PC-3 (cell line): Measurements from ENCODE around the gene UBASH3B. TPM values are rescaled to one million over a fixed set of nuclear protein-coding genes. Genes with fewer than 3 reads are reported as not detected.

Experiments used
- ATAC-seq: fragments of 200-7000 bp; cut with Tn5 transposase; 2 replicates; pipeline ENCODE4 v1.9.1; 2020; ENCODE audit warnings: mild to moderate bottlenecking, moderate library complexity
- BruUV-seq: library from RNA; stranded (reverse); fragments of 400-500 nt; replicated peaks from 2 replicates; lab custom pipeline; 2021; lab: Mats Ljungman, UMichigan
- CTCF ChIA-PET: fragments of 300-600 bp; sonication (Branson Sonifier 250); formaldehyde crosslinking; loops from one replicate; lab custom pipeline; 2022; ENCODE audit warnings: antibody characterized with exemption; lab: Charles Lee
- POLR2A ChIA-PET: fragments of 300-600 bp; sonication (Branson Sonifier 250); formaldehyde crosslinking; loops from one replicate; lab custom pipeline; 2022; ENCODE audit warnings: antibody characterized with exemption; ENCODE audit not compliant: unreplicated experiment; lab: Charles Lee
- DNase-seq: peaks from one replicate; pipeline ENCODE4 v3.0.0-alpha.2; 2015
- H2AFZ ChIP-seq: fragments of 300-600 bp; sonication (generic); 2 replicates; pipeline ENCODE4 v1.6.0; 2016; ENCODE audit warnings: antibody characterized with exemption, low read length
- H3F3A ChIP-seq: fragments of 300-600 bp; sonication (generic); one replicate; pipeline ENCODE4 v1.6.0; 2017; ENCODE audit warnings: antibody characterized with exemption, low read length, control low read depth, mild to moderate bottlenecking; ENCODE audit not compliant: unreplicated experiment
- H3K27ac ChIP-seq: fragments of 300-600 bp; sonication (generic); 2 replicates; pipeline ENCODE4 v1.5.1; 2016; ENCODE audit warnings: mild to moderate bottlenecking, low read length
- H3K27me3 ChIP-seq: fragments of 300-600 bp; sonication (generic); 2 replicates; pipeline ENCODE4 v1.6.1; 2016; ENCODE audit warnings: low read length, mixed read lengths
- H3K36me3 ChIP-seq: fragments of 300-600 bp; sonication (generic); 2 replicates; pipeline ENCODE4 v1.6.1; 2016; ENCODE audit warnings: low read depth, mixed run types, low read length, mixed read lengths
- H3K4me1 ChIP-seq: fragments of 300-600 bp; sonication (generic); 2 replicates; pipeline ENCODE4 v1.5.1; 2016; ENCODE audit warnings: low read length; ENCODE audit not compliant: insufficient read depth
- H3K4me2 ChIP-seq: fragments of 300-600 bp; sonication (generic); 2 replicates; pipeline ENCODE4 v1.6.0; 2016; ENCODE audit warnings: low read length
- H3K4me3 ChIP-seq: fragments of 300-600 bp; sonication (generic); 2 replicates; pipeline ENCODE4 v1.5.1; 2016; ENCODE audit warnings: mild to moderate bottlenecking, low read length, mixed read lengths
- H3K79me2 ChIP-seq: fragments of 300-600 bp; sonication (generic); 2 replicates; pipeline ENCODE4 v1.6.1; 2017; ENCODE audit warnings: low read length, mixed read lengths
- H3K9ac ChIP-seq: fragments of 300-600 bp; sonication (generic); 2 replicates; pipeline ENCODE4 v1.6.0; 2016; ENCODE audit warnings: mild to moderate bottlenecking, low read length
- H3K9me2 ChIP-seq: fragments of 300-600 bp; sonication (generic); replicated peaks from 2 replicates; pipeline ENCODE4 v1.6.1; 2016; ENCODE audit warnings: mixed run types, low read length, mixed read lengths
- H3K9me3 ChIP-seq: fragments of 300-600 bp; sonication (generic); 2 replicates; pipeline ENCODE4 v1.6.1; 2016; ENCODE audit warnings: low read length, mixed read lengths
- H4K20me1 ChIP-seq: fragments of 300-600 bp; sonication (generic); 2 replicates; pipeline ENCODE4 v1.6.1; 2016; ENCODE audit warnings: low read length, mixed read lengths
- EZH2 ChIP-seq: fragments of 300-600 bp; sonication (generic); IDR thresholded peaks from one replicate; pipeline ENCODE4 v1.6.1; 2017; ENCODE audit warnings: antibody characterized with exemption, mild to moderate bottlenecking, low read length; ENCODE audit not compliant: unreplicated experiment
- EZH2phosphoT487 ChIP-seq: fragments of 300-600 bp; sonication (generic); IDR thresholded peaks from 2 replicates; pipeline ENCODE4 v1.6.1; 2018; ENCODE audit warnings: mild to moderate bottlenecking, antibody characterized with exemption, low read length, borderline replicate concordance
- intact Hi-C: fragments of 100-400 bp; cut with micrococcal nuclease; formaldehyde crosslinking; loops from 2 replicates; pipeline ENCODE4 v1.9.0; 2023
- total RNA-seq: library from RNA; depleted of rRNA; stranded (reverse); fragments of >200 nt; gene quantifications from 2 replicates; pipeline ENCODE4 v1.2.3, GENCODE V29; 2014
- TF ChIP-seq, protein P1 (sequence below): fragments of 300-600 bp; sonication (generic); conservative IDR thresholded peaks from 2 replicates; pipeline ENCODE4 v1.5.1; 2017; ENCODE audit warnings: antibody characterized with exemption, low read depth, mild to moderate bottlenecking, low read length

The UBASH3B gene
- total RNA-seq, 1 experiment from 2014 or later, result 178 TPM

DNA sequence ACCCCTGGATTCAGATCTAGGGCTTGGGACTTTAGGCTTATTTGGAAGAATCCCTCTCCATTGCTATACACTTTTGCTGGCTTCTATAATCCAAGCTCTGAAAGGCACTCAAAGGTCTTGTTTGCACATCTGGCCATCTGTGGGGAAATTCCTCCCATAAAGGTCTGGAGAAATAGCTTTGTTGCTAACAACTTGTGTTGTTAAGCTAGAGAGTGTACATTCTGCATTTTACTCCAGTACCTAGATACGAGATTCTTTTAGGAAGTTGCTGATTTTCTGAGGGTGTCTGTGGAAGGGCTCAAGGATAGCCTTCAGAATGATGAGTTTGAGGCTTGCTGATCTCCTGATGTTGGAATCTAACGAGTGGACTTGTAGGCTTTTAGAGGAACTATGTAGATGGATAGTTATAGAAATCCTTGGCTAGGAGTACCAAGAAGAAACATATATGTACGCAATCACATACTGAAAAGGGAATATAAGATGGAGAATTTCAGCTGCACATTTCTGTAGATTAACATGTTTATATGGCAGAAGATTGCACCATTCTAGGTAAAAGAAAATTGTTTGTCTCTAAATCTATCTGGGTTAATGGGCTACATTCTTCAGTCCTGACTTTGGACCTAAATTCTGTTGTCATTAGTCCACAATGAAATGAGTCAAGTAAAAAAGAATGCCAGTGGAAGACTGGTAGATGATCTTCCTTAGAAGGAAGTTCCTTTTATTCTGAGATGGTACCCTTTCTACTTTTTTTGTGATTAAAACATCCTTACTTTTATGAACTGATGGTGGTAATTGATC lies 51.0 kb downstream of the UBASH3B start:
- no peak overlapping the region for H3K9ac ChIP-seq
- peaks cover 49% of the 10 kb centered on the region for H3K79me2 ChIP-seq

DNA sequence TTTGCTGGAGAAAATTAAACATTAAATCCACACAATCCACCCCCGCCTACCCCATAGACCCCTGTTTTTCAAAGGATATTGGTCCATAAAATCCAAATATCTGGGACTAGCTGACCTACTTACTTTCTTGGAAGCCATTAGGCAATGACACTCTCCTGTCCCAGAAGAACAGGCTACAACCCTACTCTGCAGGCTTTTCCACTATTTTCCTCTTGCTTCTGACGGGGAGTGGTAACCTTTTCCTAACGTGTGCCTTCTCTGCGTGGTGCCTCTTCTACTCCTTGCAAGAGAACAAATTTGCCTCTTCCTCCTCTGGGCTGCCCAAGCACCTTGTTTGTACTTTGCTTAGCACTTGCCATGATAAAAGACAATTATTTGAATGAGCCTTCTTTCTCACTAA lies 51.6 kb downstream of the UBASH3B start:
- POLR2A ChIA-PET, result no interaction called here
- peak overlapping the region; percentile 63 for H3K27ac ChIP-seq
- H2AFZ ChIP-seq, result no peak overlapping the region
- peak; percentile 39 for DNase-seq
- TF ChIP-seq, protein P1, sequence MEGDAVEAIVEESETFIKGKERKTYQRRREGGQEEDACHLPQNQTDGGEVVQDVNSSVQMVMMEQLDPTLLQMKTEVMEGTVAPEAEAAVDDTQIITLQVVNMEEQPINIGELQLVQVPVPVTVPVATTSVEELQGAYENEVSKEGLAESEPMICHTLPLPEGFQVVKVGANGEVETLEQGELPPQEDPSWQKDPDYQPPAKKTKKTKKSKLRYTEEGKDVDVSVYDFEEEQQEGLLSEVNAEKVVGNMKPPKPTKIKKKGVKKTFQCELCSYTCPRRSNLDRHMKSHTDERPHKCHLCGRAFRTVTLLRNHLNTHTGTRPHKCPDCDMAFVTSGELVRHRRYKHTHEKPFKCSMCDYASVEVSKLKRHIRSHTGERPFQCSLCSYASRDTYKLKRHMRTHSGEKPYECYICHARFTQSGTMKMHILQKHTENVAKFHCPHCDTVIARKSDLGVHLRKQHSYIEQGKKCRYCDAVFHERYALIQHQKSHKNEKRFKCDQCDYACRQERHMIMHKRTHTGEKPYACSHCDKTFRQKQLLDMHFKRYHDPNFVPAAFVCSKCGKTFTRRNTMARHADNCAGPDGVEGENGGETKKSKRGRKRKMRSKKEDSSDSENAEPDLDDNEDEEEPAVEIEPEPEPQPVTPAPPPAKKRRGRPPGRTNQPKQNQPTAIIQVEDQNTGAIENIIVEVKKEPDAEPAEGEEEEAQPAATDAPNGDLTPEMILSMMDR, result no peak
- TF ChIP-seq EZH2 (no peak), EZH2phosphoT487 (no peak)
- ATAC-seq, result no peak
- peak overlapping the region; percentile 64 for H3K4me2 ChIP-seq
- no peaks in the 10 kb centered on the region for H3K9me2 ChIP-seq
- peaks cover 5% of the 10 kb centered on the region for H3F3A ChIP-seq
- no TSS peak for BruUV-seq
- CTCF ChIA-PET, result no interaction called here
- H4K20me1 ChIP-seq, result no peaks in the 10 kb centered on the region
- no peak overlapping the region for H3K9ac ChIP-seq
- no peaks in the 10 kb centered on the region for H3K9me3 ChIP-seq
- intact Hi-C loops, result loop anchor here (5.0 kb wide), 2 partner anchors 50 to 75 kb away; partner anchors contain the start of gene UBASH3B
- H3K4me1 ChIP-seq, result peaks cover 65% of the 10 kb centered on the region
- H3K79me2 ChIP-seq, result peaks cover 49% of the 10 kb centered on the region
- H3K36me3 ChIP-seq, result no peaks in the 10 kb centered on the region
- H3K27me3 ChIP-seq, result no peaks in the 10 kb centered on the region
- H3K4me3 ChIP-seq, result no peak overlapping the region

More for the DNA sequence above, 51.0 kb downstream of the UBASH3B start:
- CTCF ChIA-PET, result no interaction called here
- H3F3A ChIP-seq, result peaks cover 5% of the 10 kb centered on the region
- H3K4me3 ChIP-seq, result peak overlapping the region; percentile 11; the same call in 1 of the 2 replicates
- intact Hi-C loops, result loop anchor here (5.0 kb wide), 2 partner anchors 49 to 74 kb away; partner anchors contain the start of gene UBASH3B
- H3K4me1 ChIP-seq, result peaks cover 59% of the 10 kb centered on the region
- H4K20me1 ChIP-seq, result no peaks in the 10 kb centered on the region
- peak; percentile 90 for DNase-seq
- POLR2A ChIA-PET, result no interaction called here
- ATAC-seq, result peak; percentile 45
- H3K9me2 ChIP-seq, result no peaks in the 10 kb centered on the region
- no peaks in the 10 kb centered on the region for H3K9me3 ChIP-seq
- TF ChIP-seq EZH2 (no peak), EZH2phosphoT487 (no peak)
- TF ChIP-seq, protein P1, result no peak
- BruUV-seq, result no TSS peak
- H3K27ac ChIP-seq, result peak overlapping the region; percentile 63
- H3K36me3 ChIP-seq, result no peaks in the 10 kb centered on the region
- H2AFZ ChIP-seq, result no peak overlapping the region
- H3K27me3 ChIP-seq, result no peaks in the 10 kb centered on the region
- peak overlapping the region; percentile 64 for H3K4me2 ChIP-seq

DNA sequence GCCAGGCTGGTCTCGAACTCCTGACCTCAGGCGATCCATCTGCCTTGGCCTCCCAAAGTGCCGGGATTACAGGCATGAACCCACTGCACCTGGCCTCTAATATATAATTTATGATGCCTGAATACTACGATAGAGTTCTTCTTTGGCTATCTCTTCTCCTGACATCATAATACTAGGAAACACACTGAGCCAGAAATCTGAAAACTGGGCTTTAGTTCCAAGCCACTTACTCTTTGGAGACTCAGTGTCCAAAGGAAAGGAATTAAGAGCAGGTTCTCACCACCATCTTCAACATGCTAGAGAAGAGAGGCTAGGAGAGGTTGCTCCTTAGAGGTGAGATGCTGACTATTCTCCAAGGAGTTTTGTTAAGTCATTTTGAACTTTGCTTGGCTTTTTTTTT lies 52.4 kb downstream of the UBASH3B start:
- Histone ChIP-seq H3K27ac (peak overlapping the region; percentile 23; the same call in 1 of the 2 replicates), H3F3A (peaks cover 5% of the 10 kb centered on the region), H2AFZ (no peak overlapping the region), H3K27me3 (no peaks in the 10 kb centered on the region), H3K9me2 (no peaks in the 10 kb centered on the region), H3K36me3 (no peaks in the 10 kb centered on the region), H3K4me3 (no peak overlapping the region), H3K9me3 (no peaks in the 10 kb centered on the region), H3K4me1 (peaks cover 67% of the 10 kb centered on the region), H3K79me2 (peaks cover 49% of the 10 kb centered on the region), H3K9ac (no peak overlapping the region), H3K4me2 (no peak overlapping the region), H4K20me1 (no peaks in the 10 kb centered on the region)
- intact Hi-C loops, result loop anchor here (5.0 kb wide), 2 partner anchors 51 to 76 kb away; partner anchors contain the start of gene UBASH3B
- no TSS peak for BruUV-seq
- ChIA-PET POLR2A (no interaction called here), CTCF (interaction anchor here (0.6 kb wide), 1 partner anchor 489 kb away, joined by 3 read pairs; no protein-coding TSS in a partner anchor)
- ATAC-seq (no peak), DNase-seq (no peak)
- TF ChIP-seq EZH2phosphoT487 (no peak), EZH2 (no peak)
- TF ChIP-seq, protein P1, result no peak
